HepG2 (cell line): ENCODE data around the gene SLC25A22. TPM values are rescaled to one million over a fixed set of nuclear protein-coding genes. Genes with fewer than 3 reads are reported as not detected.
A peak's percentile ranks its signal among the peaks of the same experiment; 100 is the strongest.

Experiments
- ATAC-seq: fragments of 200-7000 bp; cut with Tn5 transposase; 3 replicates; pipeline ENCODE4 v1.9.1; 2020; ENCODE audit warnings: mild to moderate bottlenecking, moderate library complexity
- BruUV-seq: library from RNA; stranded (reverse); fragments of 400-500 nt; replicated peaks from 2 replicates; lab custom pipeline; 2021; lab: Mats Ljungman, UMichigan
- CTCF ChIA-PET: fragments of 300-600 bp; formaldehyde crosslinking; extraction: SDS; loops from one replicate; lab custom pipeline; 2021; ENCODE audit warnings: low total read pairs, inconsistent platforms, low intra/inter-chr PET ratio; lab: Yijun Ruan, JAX
- POLR2A ChIA-PET: fragments of 350-600 bp; sonication (Branson Sonifier 250); formaldehyde crosslinking; loops from one replicate; lab custom pipeline; 2020; ENCODE audit warnings: antibody characterized with exemption, inconsistent platforms; lab: Yijun Ruan, JAX
- DNase-seq: peaks from one replicate; pipeline ENCODE4 v3.0.0-alpha.2; 2015; ENCODE audit warnings: low spot score
- FAIRE-seq: peaks from 3 replicates; lab custom pipeline; 2011; peaks lifted over from hg19 to GRCh38; lab: Jason Lieb, UNC
- H2AFZ ChIP-seq: one replicate; pipeline ENCODE4 v1.6.1; 2011; ENCODE audit warnings: low read length, inconsistent platforms
- H3K27ac ChIP-seq: fragments of 300-600 bp; 3 replicates; pipeline ENCODE4 v1.8.0; 2011; ENCODE audit warnings: mixed run types, mild to moderate bottlenecking, mixed read lengths, low read length, inconsistent platforms; ENCODE audit not compliant: insufficient read depth; ENCODE audit errors: extremely low read length
- H3K27me3 ChIP-seq, 2 experiments: fragments of 200-600 bp in 1 of 2; 2 replicates in 1 of 2; 3 replicates in 1 of 2; pipeline versions ENCODE4 v1.6.0 to v1.8.0; 2011; ENCODE audit warnings: low read length in 2 of 2, mild to moderate bottlenecking in 2 of 2, moderate library complexity in 2 of 2, inconsistent platforms in 1 of 2; ENCODE audit not compliant: insufficient read depth in 2 of 2, control insufficient read depth in 1 of 2
- H3K36me3 ChIP-seq, 2 experiments: fragments of 200-600 bp in 1 of 2; replicated peaks in 1 of 2; 2 replicates in 1 of 2; 3 replicates in 1 of 2; pipeline versions ENCODE4 v1.5.1 to v1.8.0; 2011; ENCODE audit warnings: low read length in 2 of 2, inconsistent platforms in 1 of 2; ENCODE audit not compliant: insufficient read depth in 2 of 2, control insufficient read depth in 1 of 2
- H3K4me1 ChIP-seq: 2 replicates; pipeline ENCODE4 v1.5.1; 2012; ENCODE audit warnings: low read length, inconsistent platforms; ENCODE audit not compliant: insufficient read depth
- H3K4me2 ChIP-seq: 2 replicates; pipeline ENCODE4 v1.6.0; 2011; ENCODE audit warnings: low read depth, low read length, inconsistent platforms
- H3K4me3 ChIP-seq, 3 experiments: fragments of 200-600 bp in 1 of 3; sonication (generic), shearing (Covaris generic) in 1 of 3; replicated peaks in 1 of 3; 2 replicates each; pipeline ENCODE4 v1.5.1; 2011 to 2016; ENCODE audit warnings: low read length in 3 of 3, inconsistent platforms in 2 of 3, low read depth in 2 of 3, mild to moderate bottlenecking in 2 of 3, control low read depth in 1 of 3, mixed read lengths in 1 of 3; ENCODE audit not compliant: insufficient read depth in 1 of 3
- H3K79me2 ChIP-seq: one replicate; pipeline ENCODE4 v1.6.1; 2011; ENCODE audit warnings: low read length, inconsistent platforms; ENCODE audit not compliant: insufficient read depth
- H3K9ac ChIP-seq: 2 replicates; pipeline ENCODE4 v1.6.0; 2011; ENCODE audit warnings: mild to moderate bottlenecking, low read depth, low read length, inconsistent platforms; ENCODE audit not compliant: insufficient read depth
- H3K9me3 ChIP-seq: 2 replicates; pipeline ENCODE4 v1.5.1; 2012; ENCODE audit warnings: mild to moderate bottlenecking, low read length
- H4K20me1 ChIP-seq: 2 replicates; pipeline ENCODE4 v1.6.0; 2011; ENCODE audit warnings: inconsistent platforms, mild to moderate bottlenecking, low read length, moderate library complexity; ENCODE audit not compliant: insufficient read depth
- BCL3 ChIP-seq: sonication (generic); formaldehyde crosslinking; IDR thresholded peaks from 2 replicates; pipeline ENCODE4 v1.5.1; 2020; ENCODE audit warnings: mild to moderate bottlenecking, missing genetic modification reagents, moderate library complexity
- CBFB ChIP-seq: sonication (generic); formaldehyde crosslinking; IDR thresholded peaks from 2 replicates; pipeline ENCODE4 v1.4.0; 2020; ENCODE audit warnings: missing genetic modification reagents
- CHCHD3 ChIP-seq: sonication (generic); formaldehyde crosslinking; IDR thresholded peaks from 2 replicates; pipeline ENCODE4 v1.8.0; 2022; ENCODE audit warnings: mild to moderate bottlenecking, missing genetic modification reagents, moderate library complexity
- GFI1 ChIP-seq: sonication (generic); formaldehyde crosslinking; IDR thresholded peaks from 2 replicates; pipeline ENCODE4 v1.5.0; 2020; ENCODE audit warnings: missing genetic modification reagents, mild to moderate bottlenecking, borderline replicate concordance
- KLF12 ChIP-seq: sonication (generic); formaldehyde crosslinking; IDR thresholded peaks from 2 replicates; pipeline ENCODE4 v1.4.0; 2020; ENCODE audit warnings: missing genetic modification reagents, borderline replicate concordance
- MTA1 ChIP-seq: sonication (generic); formaldehyde crosslinking; IDR thresholded peaks from 2 replicates; pipeline ENCODE4 v1.4.0; 2020; ENCODE audit warnings: missing genetic modification reagents, mild to moderate bottlenecking, borderline replicate concordance
- NKX3-1 ChIP-seq: sonication (generic); formaldehyde crosslinking; IDR thresholded peaks from 2 replicates; pipeline ENCODE4 v1.5.0; 2020; ENCODE audit warnings: missing genetic modification reagents
- PHF5A ChIP-seq: IDR thresholded peaks from one replicate; pipeline ENCODE4 v1.6.1; 2018; ENCODE audit warnings: low read depth, missing genetic modification reagents; ENCODE audit not compliant: unreplicated experiment
- RBFOX2 ChIP-seq: fragments of 200-400 bp; formaldehyde crosslinking; IDR thresholded peaks from 2 replicates; pipeline ENCODE4 v1.6.1; 2017; ENCODE audit warnings: low read depth, mild to moderate bottlenecking, low read length
- SRSF9 ChIP-seq: fragments of 200-400 bp; formaldehyde crosslinking; IDR thresholded peaks from 2 replicates; pipeline ENCODE4 v1.6.1; 2018; ENCODE audit warnings: borderline replicate concordance, mild to moderate bottlenecking, low read depth, low read length; ENCODE audit not compliant: insufficient read depth, poor library complexity, severe bottlenecking
- ZNF20 ChIP-seq: sonication (generic); formaldehyde crosslinking; IDR thresholded peaks from 2 replicates; pipeline ENCODE4 v1.4.0; 2020; ENCODE audit warnings: mild to moderate bottlenecking, moderate library complexity, missing genetic modification reagents
- ZNF337 ChIP-seq: sonication (generic); formaldehyde crosslinking; IDR thresholded peaks from 2 replicates; pipeline ENCODE4 v1.5.1; 2020; ENCODE audit warnings: missing genetic modification reagents, low read depth, mild to moderate bottlenecking, borderline replicate concordance
- ZNF552 ChIP-seq: sonication (generic); formaldehyde crosslinking; IDR thresholded peaks from 2 replicates; pipeline ENCODE4 v1.9.0; 2022; ENCODE audit warnings: missing genetic modification reagents, mild to moderate bottlenecking, borderline replicate concordance
- ZNF609 ChIP-seq: sonication (generic); formaldehyde crosslinking; IDR thresholded peaks from 2 replicates; pipeline ENCODE4 v1.4.0; 2020; ENCODE audit warnings: mild to moderate bottlenecking, missing genetic modification reagents, borderline replicate concordance
- WGBS: methylation state at CpG from one replicate; pipeline ENCODE4 v1.1.6; 2017; ENCODE audit warnings: low lambda C conversion rate; 5-methylcytosine and 5-hydroxymethylcytosine counted together
- in situ Hi-C: cut with HindIII; loops from 2 replicates; pipeline ENCODE4 v1.10.0; 2017; ENCODE audit warnings: low pct_unique_long_range_greater_than_20kb; ENCODE audit not compliant: extremely low pct_ligation_motif_present
- intact Hi-C: fragments of 100-400 bp; cut with micrococcal nuclease; formaldehyde crosslinking; loops from one replicate; pipeline ENCODE4 v1.10.0; 2022; ENCODE audit not compliant: unreplicated experiment
- polyA plus RNA-seq, 8 experiments: library from polyadenylated mRNA; depleted of rRNA in 3 of 8; stranded (reverse) in 7 of 8; unstranded in 1 of 8; fragments of >200 nt; fragmentation: Illumina TruSeq in 4 of 8; extraction: Trizol in 4 of 8; gene quantifications; 2 replicates each; pipeline versions ENCODE4 v1.2.1 to v1.2.3, GENCODE V29; 2011 to 2016; ENCODE audit warnings: low read depth in 4 of 8, missing spikeins in 1 of 8, mixed read lengths in 1 of 8; ENCODE audit not compliant: insufficient read depth in 1 of 8
- total RNA-seq, 5 experiments: library from RNA; depleted of rRNA; stranded (reverse); fragments of >200 nt; fragmentation: Illumina TruSeq; extraction: Trizol; gene quantifications; 2 replicates each; pipeline ENCODE4 v1.2.3, GENCODE V29; 2016; ENCODE audit warnings: low read depth in 1 of 5

Gene SLC25A22
- total and polyA plus RNA-seq, 2 of the 13 experiments (the other 11 are each of a cell fraction or from before 2014, with no cell fraction given), result 12.4 to 19.2 TPM

- TF ChIP-seq BCL3, result 0 out of 2 replicates have a peak, but pooled peaks have one; percentile 3
These were observed 50.1 kb downstream of the SLC25A22 start (continued) for GRCh38 chr11:748007-748359.

- no peak within 1 kb of the TSS for H2AFZ ChIP-seq
- DNase-seq, result peak; percentile 76
- CTCF ChIA-PET, result interaction anchor here (1.9 kb wide), 1 partner anchor 19 kb away, joined by 7 read pairs; no protein-coding TSS in a partner anchor
- no peak for FAIRE-seq
- peak within 1 kb of the TSS; percentile 80 to 95 (median 85) for H3K4me3 ChIP-seq
- H3K27ac ChIP-seq, result peak within 1 kb of the TSS; percentile 73
- H3K4me1 ChIP-seq, result peaks cover 37% of the 10 kb centered on the region
- intact Hi-C loops, result no loop called here
- H3K79me2 ChIP-seq, result peaks cover 44% of the 10 kb centered on the region
- H3K9me3 ChIP-seq, result no peaks in the 10 kb centered on the region
- H3K27me3 ChIP-seq, result no peaks in the 10 kb centered on the region; a peak in 1 of 5 replicates
- no TSS peak for BruUV-seq
- H3K36me3 ChIP-seq, result peaks cover 0 to 1% of the 10 kb centered on the region in 2 experiments; a peak in 2 of 5 replicates
- H3K4me2 ChIP-seq, result peak within 1 kb of the TSS; percentile 82
- in situ Hi-C loops, result no loop called here
- H4K20me1 ChIP-seq, result peaks cover 5% of the 10 kb centered on the region; the same call in 1 of the 2 replicates
- ATAC-seq, result peak; percentile 95
- POLR2A ChIA-PET, result interaction anchor here (0.5 to 3.6 kb wide), 13 partner anchors 9 to 163 kb away, joined by 3 to 33 read pairs (median 4); partner anchors contain the start of genes EPS8L2, GATD1, RPLP2 and TMEM80
- WGBS, result 0% methylated on average over 22 of the region's 112 CpGs
- H3K9ac ChIP-seq, result peak within 1 kb of the TSS; percentile 88
- TF ChIP-seq ZNF337 (CRISPR knock-in tag) (0 out of 2 replicates have a peak, but pooled peaks have one; percentile 57), PHF5A (CRISPR knock-in tag) (peak; percentile 26), ZNF552 (CRISPR knock-in tag) (no peak), NKX3-1 (CRISPR knock-in tag) (0 out of 2 replicates have a peak, but pooled peaks have one; percentile 52), ZNF609 (CRISPR knock-in tag) (peak; percentile 35; the same call in 1 of the 2 replicates), RBFOX2 (peak; percentile 90), MTA1 (CRISPR knock-in tag) (no peak; the same call in 1 of the 2 replicates), CHCHD3 (CRISPR knock-in tag) (peak; percentile 58), GFI1 (CRISPR knock-in tag) (peak; percentile 60; the same call in 1 of the 2 replicates), SRSF9 (no peak), KLF12 (CRISPR knock-in tag) (peak; percentile 67; the same call in 1 of the 2 replicates), CBFB (no peak), ZNF20 (CRISPR knock-in tag) (no peak)
These were observed 50.7 kb downstream of the SLC25A22 start, which contains the start of gene TALDO1 for GRCh38 chr11:747158-748006. TALDO1 (plus strand) TSS chr11:747464; CDS start chr11:747482, 18 bp downstream.
